Measurements from ENCODE around the gene TTC34.

Gene TTC34

DNA sequence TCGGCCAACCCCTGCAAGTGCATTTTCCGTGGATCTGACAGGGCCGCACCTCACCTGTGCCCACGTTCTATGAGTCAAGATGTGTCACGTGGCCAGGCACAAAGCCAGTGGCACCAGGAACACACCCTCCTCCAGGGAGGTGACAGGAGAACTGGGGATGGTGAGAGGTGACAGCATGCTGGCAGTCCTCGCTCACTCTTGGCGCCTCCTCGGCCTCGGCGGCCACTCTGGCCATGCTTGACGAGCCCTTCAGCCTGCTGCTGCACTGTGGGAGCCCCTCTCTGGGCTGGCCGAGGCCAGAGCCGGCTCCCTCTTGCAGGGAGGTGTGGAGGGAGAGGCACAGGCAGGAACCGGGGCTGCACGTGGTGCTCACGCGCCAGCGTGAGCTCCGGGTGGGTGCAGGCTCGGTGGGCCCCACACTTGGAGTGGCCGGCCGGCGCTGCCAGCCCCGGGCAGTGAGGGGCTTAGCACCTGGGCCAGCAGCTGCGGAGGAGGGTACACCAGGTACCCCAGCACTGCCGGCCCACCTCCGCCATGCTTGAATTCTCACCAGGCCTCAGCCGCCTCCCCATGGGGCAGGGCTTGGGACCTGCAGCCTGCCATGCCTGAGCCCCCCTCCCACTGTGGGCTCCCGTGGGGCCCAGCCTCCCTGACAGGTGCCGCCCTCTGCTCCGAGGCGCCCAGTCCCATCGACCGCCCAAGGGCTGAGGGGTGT is 11.6 kb upstream of the TTC34 start:
- no peak overlapping the region for H3K4me3 ChIP-seq (ENCODE audit: low read depth, low read length)
- TF ChIP-seq CTCF (IDR thresholded peaks at IDR 0.05; ENCODE audit: low read depth, low read length, missing control alignments): no peak
- in situ Hi-C loops (cut with HindIII; ENCODE audit: low sequenced_read_pairs): no loop called here
- DNase-seq (ENCODE audit: low read depth): no peak

GRCh38 chr1:2812136-2812535 is 10.6 kb upstream of the TTC34 start:
- no peak for DNase-seq (ENCODE audit: low read depth)
- in situ Hi-C loops (cut with HindIII; ENCODE audit: low sequenced_read_pairs): no loop called here
- H3K4me3 ChIP-seq (ENCODE audit: low read depth, low read length): no peak overlapping the region
- TF ChIP-seq CTCF (IDR thresholded peaks at IDR 0.05; ENCODE audit: low read depth, low read length, missing control alignments): no peak

DNA sequence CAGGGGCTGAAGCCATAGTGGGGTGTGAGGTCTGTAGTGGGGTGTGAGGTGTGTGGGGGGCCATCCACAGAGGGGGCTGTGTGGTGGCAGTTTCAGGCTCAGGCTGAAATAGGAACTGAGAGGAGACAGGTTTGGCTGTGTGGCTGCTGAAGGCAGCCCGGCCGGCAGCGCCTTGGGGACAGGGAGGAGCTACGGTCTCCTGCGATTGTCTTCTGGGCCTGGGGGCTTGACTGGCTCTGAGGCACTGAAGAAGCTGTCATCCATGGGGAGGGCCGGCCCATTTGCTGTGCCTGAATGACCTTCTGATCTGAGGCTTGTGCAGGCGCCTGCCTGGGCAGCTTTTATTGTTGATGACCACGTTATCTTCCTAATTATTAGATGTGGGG is 10.0 kb upstream of the TTC34 start:
- no peak for TF ChIP-seq CTCF (IDR thresholded peaks at IDR 0.05; ENCODE audit: low read depth, low read length, missing control alignments)
- H3K4me3 ChIP-seq (ENCODE audit: low read depth, low read length): no peak overlapping the region
- in situ Hi-C loops (cut with HindIII; ENCODE audit: low sequenced_read_pairs): no loop called here
- DNase-seq (ENCODE audit: low read depth): no peak

DNA sequence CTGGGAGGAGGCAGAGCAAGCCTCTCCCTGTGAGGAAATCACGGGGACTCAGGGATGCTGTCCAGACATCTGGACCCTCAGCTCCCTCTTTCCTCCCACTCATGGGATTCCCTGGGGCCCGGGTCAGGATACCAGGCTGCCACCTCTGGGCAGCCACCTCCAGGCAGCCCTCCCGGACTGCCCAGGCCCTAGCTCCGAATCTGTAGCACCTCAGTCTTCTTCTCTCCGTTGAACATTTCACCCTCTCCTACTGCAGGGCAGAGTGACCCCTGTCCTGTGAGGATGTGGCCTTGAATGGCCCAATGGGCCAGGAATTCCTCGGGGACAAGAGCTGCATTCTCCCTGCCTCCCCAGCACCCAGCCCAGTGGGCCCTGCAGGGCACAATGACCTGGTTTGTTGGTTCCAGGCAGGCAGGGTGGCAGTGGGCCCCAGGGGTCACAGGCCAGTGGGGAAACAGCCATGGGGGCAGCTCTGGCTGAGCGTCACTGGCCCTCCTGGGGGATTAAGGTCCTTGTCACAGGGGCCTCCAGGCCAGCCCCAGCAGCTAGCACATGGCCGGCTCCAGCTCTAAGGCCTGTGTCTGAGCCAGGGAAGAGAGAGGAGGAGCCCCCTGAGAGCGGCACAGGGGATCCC is 9.5 kb upstream of the TTC34 start:
- no peak for TF ChIP-seq CTCF (IDR thresholded peaks at IDR 0.05; ENCODE audit: low read depth, low read length, missing control alignments)
- no peak overlapping the region for H3K4me3 ChIP-seq (ENCODE audit: low read depth, low read length)
- DNase-seq (ENCODE audit: low read depth): no peak
- in situ Hi-C loops (cut with HindIII; ENCODE audit: low sequenced_read_pairs): no loop called here

DNA sequence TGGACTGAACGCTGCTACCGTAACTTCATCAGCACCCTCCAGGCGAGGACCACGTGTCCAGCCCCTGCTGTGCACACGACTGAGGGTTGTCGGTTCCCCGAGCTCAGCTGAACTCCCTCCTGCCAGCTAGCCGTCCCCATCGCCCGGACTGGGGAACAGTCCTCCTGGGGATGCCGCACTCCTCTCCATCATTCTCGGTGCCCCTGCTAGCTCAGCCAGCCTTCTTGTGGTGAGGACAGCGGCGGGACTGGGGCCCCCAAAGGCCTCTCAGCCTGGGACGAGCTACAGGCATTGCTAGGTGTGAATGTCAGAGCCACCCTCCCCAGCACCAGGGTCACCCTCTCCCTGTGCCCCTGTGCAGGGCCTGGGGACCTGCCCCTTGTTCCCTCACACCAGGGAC is 8.8 kb upstream of the TTC34 start:
- no peak overlapping the region for H3K4me3 ChIP-seq (ENCODE audit: low read depth, low read length)
- in situ Hi-C loops (cut with HindIII; ENCODE audit: low sequenced_read_pairs): no loop called here
- DNase-seq (ENCODE audit: low read depth): no peak
- TF ChIP-seq CTCF (IDR thresholded peaks at IDR 0.05; ENCODE audit: low read depth, low read length, missing control alignments): no peak

GRCh38 chr1:2809656-2810055 is 8.2 kb upstream of the TTC34 start:
- no peak overlapping the region for H3K4me3 ChIP-seq (ENCODE audit: low read depth, low read length)
- in situ Hi-C loops (cut with HindIII; ENCODE audit: low sequenced_read_pairs): no loop called here
- DNase-seq (ENCODE audit: low read depth): no peak
- TF ChIP-seq CTCF (IDR thresholded peaks at IDR 0.05; ENCODE audit: low read depth, low read length, missing control alignments): no peak
